HAP-1 (cell line): Measurements from ENCODE around the gene ZNF813.
"Not testable (repeated sequence)": the region's sequence is repeated elsewhere in the genome, so short reads cannot be mapped to it uniquely, and the experiment has no call there.

Experiments
- DNase-seq, 2 experiments: peaks; one replicate each; pipeline ENCODE4 v3.0.0-alpha.2; 2016 to 2020; ENCODE audit warnings: low spot score in 2 of 2
- H3K27me3 ChIP-seq: fragments of 250-450 bp; sonication (Bioruptor Pico); 2 replicates; pipeline ENCODE4 v1.5.1; 2020; ENCODE audit warnings: low read depth, mild to moderate bottlenecking, moderate library complexity
- H3K36me3 ChIP-seq: fragments of 250-450 bp; sonication (Bioruptor Pico); replicated peaks from 2 replicates; pipeline ENCODE4 v1.5.1; 2020; ENCODE audit warnings: mild to moderate bottlenecking
- H3K4me1 ChIP-seq: fragments of 250-450 bp; sonication (Bioruptor Pico); 2 replicates; pipeline ENCODE4 v1.5.1; 2020; ENCODE audit warnings: mild to moderate bottlenecking
- H3K4me3 ChIP-seq: fragments of 250-450 bp; sonication (Bioruptor Pico); 2 replicates; pipeline ENCODE4 v1.5.1; 2020; ENCODE audit warnings: mild to moderate bottlenecking, moderate library complexity
- H3K9me3 ChIP-seq: fragments of 250-450 bp; sonication (Bioruptor Pico); 2 replicates; pipeline ENCODE4 v1.5.1; 2020; ENCODE audit warnings: mild to moderate bottlenecking, moderate library complexity
- in situ Hi-C: fragments of 300-500 bp; cut with MboI; formaldehyde crosslinking; loops from 3 replicates; pipeline ENCODE4 v1.14.3; 2020; ENCODE audit warnings: low sequenced_read_pairs, inconsistent platforms, mixed read lengths

The ZNF813 gene

GRCh38 chr19:53462861-53463260, 4.7 kb upstream of the ZNF813 start:
- in situ Hi-C loops = no loop called here
- peaks cover 7% of the 10 kb centered on the region; the same call in 1 of the 2 replicates for H3K9me3 ChIP-seq
- H3K4me3 ChIP-seq = no peak overlapping the region
- H3K36me3 ChIP-seq = no peaks in the 10 kb centered on the region
- no peak for DNase-seq
- H3K27me3 ChIP-seq = no peaks in the 10 kb centered on the region
- H3K4me1 ChIP-seq = no peaks in the 10 kb centered on the region

- Histone ChIP-seq H3K4me1 (no peaks in the 10 kb centered on the region), H3K27me3 (no peaks in the 10 kb centered on the region), H3K4me3 (no peak overlapping the region), H3K9me3 (peaks cover 3% of the 10 kb centered on the region; the same call in 1 of the 2 replicates), H3K36me3 (no peaks in the 10 kb centered on the region)
- DNase-seq = peak in 1 of 2 experiments; percentile 25
- in situ Hi-C loops = no loop called here
These were observed 4.3 kb upstream of the ZNF813 start for GRCh38 chr19:53463263-53463662.

- DNase-seq = no peak
- Histone ChIP-seq H3K4me1 (peaks cover 11% of the 10 kb centered on the region), H3K27me3 (no peaks in the 10 kb centered on the region), H3K4me3 (peak overlapping the region; percentile 75), H3K36me3 (no peaks in the 10 kb centered on the region), H3K9me3 (no peaks in the 10 kb centered on the region)
- in situ Hi-C loops = no loop called here
These were observed 628 bp upstream of the ZNF813 start for GRCh38 chr19:53466726-53467484.

- H3K9me3 ChIP-seq, H3K27me3 ChIP-seq, H3K36me3 ChIP-seq, in situ Hi-C loops: not testable (repeated sequence)
- H3K4me3 ChIP-seq = peak overlapping the region; percentile 75
- DNase-seq = peak in 1 of 2 experiments; percentile 9
- H3K4me1 ChIP-seq = peaks cover 11% of the 10 kb centered on the region
These were observed 1.1 kb downstream of the ZNF813 start for GRCh38 chr19:53468628-53469027.

GRCh38 chr19:53471916-53472315, 4.4 kb downstream of the ZNF813 start:
- no peaks in the 10 kb centered on the region for H3K9me3 ChIP-seq
- H3K27me3 ChIP-seq = no peaks in the 10 kb centered on the region
- peaks cover 11% of the 10 kb centered on the region for H3K4me1 ChIP-seq
- no peak overlapping the region for H3K4me3 ChIP-seq
- no peak for DNase-seq
- in situ Hi-C loops = no loop called here
- H3K36me3 ChIP-seq = no peaks in the 10 kb centered on the region

- H3K36me3 ChIP-seq, H3K4me1 ChIP-seq, H3K4me3 ChIP-seq, DNase-seq, in situ Hi-C loops, H3K27me3 ChIP-seq, H3K9me3 ChIP-seq: not testable (repeated sequence)
These were observed 7.3 kb downstream of the ZNF813 start for GRCh38 chr19:53474832-53475231.

GRCh38 chr19:53475470-53475869, 7.9 kb downstream of the ZNF813 start:
- H3K4me1 ChIP-seq, DNase-seq, H3K27me3 ChIP-seq, H3K4me3 ChIP-seq, H3K36me3 ChIP-seq, H3K9me3 ChIP-seq, in situ Hi-C loops: not testable (repeated sequence)

GRCh38 chr19:53483751-53484150, 16.2 kb downstream of the ZNF813 start:
- H3K36me3 ChIP-seq, H3K27me3 ChIP-seq, H3K4me3 ChIP-seq, in situ Hi-C loops, H3K4me1 ChIP-seq, H3K9me3 ChIP-seq, DNase-seq: not testable (repeated sequence)

GRCh38 chr19:53485046-53486004, 17.8 kb downstream of the ZNF813 start:
- no peak for DNase-seq
- in situ Hi-C loops = no loop called here
- Histone ChIP-seq H3K4me1 (no peaks in the 10 kb centered on the region), H3K9me3 (no peaks in the 10 kb centered on the region; the same call in 1 of the 2 replicates), H3K27me3 (no peaks in the 10 kb centered on the region), H3K4me3 (no peak overlapping the region), H3K36me3 (peaks cover 16% of the 10 kb centered on the region)

- Histone ChIP-seq H3K4me3 (no peak overlapping the region), H3K27me3 (no peaks in the 10 kb centered on the region), H3K9me3 (peaks cover 4% of the 10 kb centered on the region; the same call in 1 of the 2 replicates), H3K36me3 (peaks cover 20% of the 10 kb centered on the region), H3K4me1 (no peaks in the 10 kb centered on the region)
- DNase-seq = no peak
- in situ Hi-C loops = no loop called here
These were observed 24.6 kb downstream of the ZNF813 start for GRCh38 chr19:53492153-53492552.

GRCh38 chr19:53497311-53498023, 29.9 kb downstream of the ZNF813 start:
- DNase-seq, H3K9me3 ChIP-seq, in situ Hi-C loops, H3K4me3 ChIP-seq, H3K4me1 ChIP-seq, H3K36me3 ChIP-seq, H3K27me3 ChIP-seq: not testable (repeated sequence)

GRCh38 chr19:53498024-53498395, 30.5 kb downstream of the ZNF813 start:
- in situ Hi-C loops, H3K27me3 ChIP-seq, H3K4me3 ChIP-seq, H3K36me3 ChIP-seq, H3K4me1 ChIP-seq, H3K9me3 ChIP-seq, DNase-seq: not testable (repeated sequence)

- in situ Hi-C loops, H3K36me3 ChIP-seq, H3K9me3 ChIP-seq, H3K27me3 ChIP-seq, H3K4me1 ChIP-seq, DNase-seq, H3K4me3 ChIP-seq: not testable (repeated sequence)
These were observed 35.6 kb downstream of the ZNF813 start for GRCh38 chr19:53503151-53503550.
